ENCODE measurements around the gene NFILZ. TPM values are rescaled to one million over a fixed set of nuclear protein-coding genes. Genes with fewer than 3 reads are reported as not detected.

The NFILZ gene
- total RNA-seq, 1 donor from 2014 or later = not detected

DNA sequence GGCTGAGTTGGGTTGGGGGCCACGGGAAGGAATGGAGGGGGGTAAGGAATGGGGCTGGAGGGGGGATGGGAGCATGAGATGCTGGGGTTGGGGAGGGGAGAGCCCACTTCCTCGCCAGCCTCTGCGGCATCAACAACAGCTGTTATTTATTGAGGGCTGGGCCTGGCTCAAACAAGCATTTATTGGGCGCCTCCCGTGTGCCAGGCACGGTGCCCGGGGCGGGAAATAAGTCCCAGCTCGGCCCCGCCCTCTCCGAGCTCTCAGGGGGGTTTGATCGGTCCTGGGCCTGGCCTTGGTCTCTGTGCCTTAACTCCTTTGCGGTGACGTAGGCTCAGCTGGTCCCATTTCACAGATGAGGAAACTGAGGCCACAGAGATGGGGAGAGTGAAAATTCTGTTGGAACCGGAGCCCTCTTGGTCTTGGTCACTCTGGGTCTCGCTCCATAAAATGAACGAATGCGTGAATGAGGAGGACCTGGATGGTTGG lies 19.0 kb upstream of the NFILZ start:
- Histone ChIP-seq H2AFZ (replicated peaks) (no peak overlapping the region), H3K4me2 (no peak overlapping the region), H3K9ac (no peak overlapping the region), H3K79me2 (ENCODE audit: low read depth) (peaks cover 4% of the 10 kb centered on the region), H3F3A (ENCODE audit: low read depth) (peaks cover 31% of the 10 kb centered on the region), H4K20me1 (ENCODE audit: low read depth) (peaks cover 9% of the 10 kb centered on the region), H3K4me1 (peaks cover 14% of the 10 kb centered on the region), H3K9me3 (ENCODE audit: low read depth) (no peaks in the 10 kb centered on the region), H3K27me3 (no peaks in the 10 kb centered on the region), H3K27ac (no peak overlapping the region), H3K4me3 (no peak overlapping the region), H3K36me3 (no peaks in the 10 kb centered on the region)
- Mint-ChIP-seq H3K27me3 (ENCODE audit: insufficient read depth, low read depth) (peaks cover 18% of the 10 kb centered on the region), H3K36me3 (peaks cover 3% of the 10 kb centered on the region), H3K27ac (no peak overlapping the region), H3K9me3 (peaks cover 2% of the 10 kb centered on the region), H3K4me3 (peak overlapping the region; percentile 82), H3K4me1 (peaks cover 36% of the 10 kb centered on the region)
- no peak for DNase-seq (ENCODE audit: low spot score)
- no peak for TF ChIP-seq EZH2 (IDR thresholded peaks at IDR 0.05)
- TF ChIP-seq, protein P1, sequence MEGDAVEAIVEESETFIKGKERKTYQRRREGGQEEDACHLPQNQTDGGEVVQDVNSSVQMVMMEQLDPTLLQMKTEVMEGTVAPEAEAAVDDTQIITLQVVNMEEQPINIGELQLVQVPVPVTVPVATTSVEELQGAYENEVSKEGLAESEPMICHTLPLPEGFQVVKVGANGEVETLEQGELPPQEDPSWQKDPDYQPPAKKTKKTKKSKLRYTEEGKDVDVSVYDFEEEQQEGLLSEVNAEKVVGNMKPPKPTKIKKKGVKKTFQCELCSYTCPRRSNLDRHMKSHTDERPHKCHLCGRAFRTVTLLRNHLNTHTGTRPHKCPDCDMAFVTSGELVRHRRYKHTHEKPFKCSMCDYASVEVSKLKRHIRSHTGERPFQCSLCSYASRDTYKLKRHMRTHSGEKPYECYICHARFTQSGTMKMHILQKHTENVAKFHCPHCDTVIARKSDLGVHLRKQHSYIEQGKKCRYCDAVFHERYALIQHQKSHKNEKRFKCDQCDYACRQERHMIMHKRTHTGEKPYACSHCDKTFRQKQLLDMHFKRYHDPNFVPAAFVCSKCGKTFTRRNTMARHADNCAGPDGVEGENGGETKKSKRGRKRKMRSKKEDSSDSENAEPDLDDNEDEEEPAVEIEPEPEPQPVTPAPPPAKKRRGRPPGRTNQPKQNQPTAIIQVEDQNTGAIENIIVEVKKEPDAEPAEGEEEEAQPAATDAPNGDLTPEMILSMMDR (IDR thresholded peaks at IDR 0.05) = no peak
- no peak for TF ChIP-seq EZH2phosphoT487 (IDR thresholded peaks at IDR 0.05)

DNA sequence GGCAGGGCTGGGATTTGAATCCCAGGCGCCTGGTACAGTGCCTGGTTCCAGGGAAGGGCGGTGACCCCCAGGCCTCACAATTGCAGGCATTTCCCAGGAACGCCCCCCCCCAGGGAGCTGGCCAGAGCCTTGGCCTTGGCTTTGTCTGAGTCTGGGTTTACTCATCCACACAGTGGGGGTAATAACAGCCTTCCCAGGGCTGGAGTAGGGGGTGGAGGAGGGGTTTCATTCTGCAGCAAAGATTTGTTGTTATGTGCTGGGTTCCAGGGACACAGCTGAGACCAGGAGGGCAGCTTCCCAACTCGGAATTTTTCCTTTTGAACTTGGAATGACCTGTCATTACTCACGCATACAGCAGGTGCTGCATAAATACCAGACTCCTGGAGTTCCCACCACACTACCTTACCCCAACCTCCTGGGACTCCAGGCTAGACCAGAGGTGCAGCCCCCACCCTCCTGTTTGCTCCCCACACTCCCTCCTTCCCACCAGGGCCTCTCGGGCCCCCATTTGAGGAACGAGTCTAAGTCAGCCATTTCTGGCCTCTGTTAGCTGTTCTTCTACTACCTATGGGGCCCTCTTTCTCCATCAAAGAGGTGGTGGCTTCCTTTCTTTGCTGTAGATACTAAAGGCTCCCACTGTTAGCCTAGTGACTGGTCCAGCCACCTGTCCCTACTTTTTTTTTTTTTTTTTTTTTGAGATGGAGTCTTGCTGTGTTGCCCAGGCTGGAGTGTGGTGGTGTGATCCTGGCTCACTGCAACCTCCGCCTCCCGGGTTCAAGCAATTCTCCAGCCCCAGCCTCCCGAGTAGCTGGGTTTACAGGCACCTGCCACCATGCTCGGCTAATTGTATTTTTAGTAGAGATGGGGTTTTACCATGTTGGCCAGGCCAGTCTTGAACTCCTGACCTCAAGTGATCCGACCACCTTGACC lies 18.3 kb upstream of the NFILZ start:
- TF ChIP-seq, protein P1 (IDR thresholded peaks at IDR 0.05) = no peak
- TF ChIP-seq EZH2phosphoT487 (IDR thresholded peaks at IDR 0.05) (no peak), EZH2 (IDR thresholded peaks at IDR 0.05) (no peak)
- Histone ChIP-seq H3K79me2 (ENCODE audit: low read depth) (peaks cover 4% of the 10 kb centered on the region), H3K27me3 (no peaks in the 10 kb centered on the region), H3K36me3 (no peaks in the 10 kb centered on the region), H2AFZ (replicated peaks) (no peak overlapping the region), H3K9ac (no peak overlapping the region), H3K4me3 (no peak overlapping the region), H3K4me2 (no peak overlapping the region), H4K20me1 (ENCODE audit: low read depth) (peaks cover 9% of the 10 kb centered on the region), H3K27ac (no peak overlapping the region), H3K9me3 (ENCODE audit: low read depth) (no peaks in the 10 kb centered on the region), H3K4me1 (peaks cover 14% of the 10 kb centered on the region), H3F3A (ENCODE audit: low read depth) (peaks cover 31% of the 10 kb centered on the region)
- Mint-ChIP-seq H3K36me3 (peaks cover 3% of the 10 kb centered on the region), H3K9me3 (no peaks in the 10 kb centered on the region), H3K27me3 (ENCODE audit: insufficient read depth, low read depth) (peaks cover 17% of the 10 kb centered on the region), H3K27ac (no peak overlapping the region), H3K4me1 (peaks cover 36% of the 10 kb centered on the region), H3K4me3 (peak overlapping the region; percentile 82)
- no peak for DNase-seq (ENCODE audit: low spot score)

DNA sequence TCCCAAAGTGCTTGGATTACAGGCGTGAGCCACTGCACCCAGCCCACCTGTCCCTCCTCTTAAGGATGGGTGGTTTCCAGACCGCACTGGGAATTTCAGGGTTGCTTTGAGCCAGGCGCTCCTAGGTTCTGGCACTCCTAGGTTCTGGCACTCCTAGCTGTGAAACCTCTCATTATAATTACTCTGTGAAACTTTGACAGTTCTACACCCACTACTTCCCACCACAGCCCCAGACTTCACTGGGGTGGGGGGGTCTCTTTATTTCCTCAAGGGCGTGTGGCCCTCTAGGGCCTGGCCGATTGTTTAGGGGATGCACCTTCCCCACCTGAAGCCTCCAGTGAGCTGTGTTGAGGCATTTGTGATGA lies 17.6 kb upstream of the NFILZ start:
- peak overlapping the region; percentile 72 for H3K4me3 Mint-ChIP-seq
- peaks cover 3% of the 10 kb centered on the region for H3K36me3 Mint-ChIP-seq
- Histone ChIP-seq H3K36me3 (no peaks in the 10 kb centered on the region), H4K20me1 (ENCODE audit: low read depth) (peaks cover 9% of the 10 kb centered on the region), H2AFZ (replicated peaks) (no peak overlapping the region), H3K79me2 (ENCODE audit: low read depth) (peaks cover 4% of the 10 kb centered on the region), H3K9ac (no peak overlapping the region), H3K4me1 (peaks cover 14% of the 10 kb centered on the region), H3K27ac (no peak overlapping the region), H3K9me3 (ENCODE audit: low read depth) (no peaks in the 10 kb centered on the region), H3F3A (ENCODE audit: low read depth) (peaks cover 31% of the 10 kb centered on the region), H3K4me3 (no peak overlapping the region), H3K4me2 (no peak overlapping the region), H3K27me3 (no peaks in the 10 kb centered on the region)
- H3K9me3 Mint-ChIP-seq = no peaks in the 10 kb centered on the region
- peaks cover 36% of the 10 kb centered on the region for H3K4me1 Mint-ChIP-seq
- DNase-seq (ENCODE audit: low spot score) = no peak
- no peak overlapping the region for H3K27ac Mint-ChIP-seq
- H3K27me3 Mint-ChIP-seq (ENCODE audit: insufficient read depth, low read depth) = peaks cover 20% of the 10 kb centered on the region
- TF ChIP-seq EZH2 (IDR thresholded peaks at IDR 0.05) = no peak
- TF ChIP-seq EZH2phosphoT487 (IDR thresholded peaks at IDR 0.05) = no peak
- TF ChIP-seq, protein P1 (IDR thresholded peaks at IDR 0.05) = no peak

All from neural progenitor cell (in vitro differentiated cells).